ENCODE results near the gene PELI2. TPM values are rescaled to one million over a fixed set of nuclear protein-coding genes. Genes with fewer than 3 reads are reported as not detected.

Gene PELI2
- total RNA-seq, 1 experiment from 2014 or later = 2.0 TPM

DNA sequence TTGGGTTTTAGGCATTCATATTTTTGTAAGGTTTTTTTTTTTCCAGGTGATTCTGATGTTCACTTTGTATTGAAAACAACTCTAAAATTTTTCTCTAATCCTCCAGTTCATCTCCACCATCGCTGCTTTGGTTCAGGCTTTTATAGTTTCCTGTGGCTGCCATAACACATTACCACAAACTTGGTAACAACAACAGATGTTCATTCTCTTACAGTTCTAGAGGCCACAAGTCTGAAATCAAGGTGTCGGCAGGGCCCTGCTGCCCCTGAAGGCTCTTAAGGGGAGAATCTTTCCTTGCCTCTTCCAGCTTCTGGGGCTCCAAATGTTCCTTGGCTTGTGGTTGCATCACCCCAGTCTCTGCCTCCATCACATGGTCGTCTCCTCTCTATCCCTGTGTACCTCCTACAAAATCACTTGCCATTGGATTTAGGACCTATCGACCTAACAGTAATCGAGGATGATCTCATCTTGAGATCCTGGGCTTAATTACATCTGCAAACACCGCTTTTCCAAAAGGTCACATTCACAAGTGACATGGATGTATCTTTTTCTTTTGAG is 55.2 kb downstream of the PELI2 start:
- DNase-seq (ENCODE audit: low read depth, low spot score) (no peak), ATAC-seq (no peak)
- Histone ChIP-seq H3K9ac (ENCODE audit: low read length) (no peak overlapping the region), H3K79me2 (ENCODE audit: insufficient read depth, low read length) (no peaks in the 10 kb centered on the region), H3K27me3 (ENCODE audit: insufficient read depth, low read length) (peaks cover 14% of the 10 kb centered on the region), H3K27ac (ENCODE audit: low read depth, low read length) (no peak overlapping the region), H2AFZ (ENCODE audit: low read depth, low read length, poor library complexity, severe bottlenecking) (no peak overlapping the region), H3K36me3 (ENCODE audit: control insufficient read depth in 1 of 2, insufficient read depth in 2 of 2, low read length in 2 of 2) (no peaks in the 10 kb centered on the region), H3K4me1 (ENCODE audit: control insufficient read depth in 1 of 2, insufficient read depth in 2 of 2, low read length in 2 of 2) (peaks cover 2 to 5% of the 10 kb centered on the region in 2 experiments; a peak in 2 of 4 replicates), H4K20me1 (ENCODE audit: insufficient read depth) (no peaks in the 10 kb centered on the region), H3K4me3 (replicated peaks in 1 of 2; ENCODE audit: low read depth in 1 of 2, low read length in 2 of 2) (no peak overlapping the region), H3K9me2 (ENCODE audit: insufficient read depth) (no peaks in the 10 kb centered on the region), H3K9me3 (ENCODE audit: control insufficient read depth in 1 of 2, insufficient read depth in 1 of 2, low read depth in 1 of 2, low read length in 2 of 2) (no peaks in the 10 kb centered on the region), H3K4me2 (ENCODE audit: low read length) (no peak overlapping the region)
- ChIA-PET RAD21 (ENCODE audit: low non-redundant PET in 1 of 2, low total read pairs in 2 of 2, uncharacterized antibody in 2 of 2, unreplicated experiment in 2 of 2) (no interaction called here), POLR2A (no interaction called here), CTCF (no interaction called here)
- TF ChIP-seq JUND (IDR thresholded peaks at IDR 0.05) = no peak
- no peak for TF ChIP-seq ELF1 (IDR thresholded peaks at IDR 0.05; ENCODE audit: borderline replicate concordance, low read depth)
- TF ChIP-seq, protein P1, sequence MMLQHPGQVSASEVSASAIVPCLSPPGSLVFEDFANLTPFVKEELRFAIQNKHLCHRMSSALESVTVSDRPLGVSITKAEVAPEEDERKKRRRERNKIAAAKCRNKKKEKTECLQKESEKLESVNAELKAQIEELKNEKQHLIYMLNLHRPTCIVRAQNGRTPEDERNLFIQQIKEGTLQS (IDR thresholded peaks at IDR 0.05) = no peak
- no peak for TF ChIP-seq EZH2phosphoT487 (IDR thresholded peaks at IDR 0.05; ENCODE audit: borderline replicate concordance)
- no peak for TF ChIP-seq SRF (IDR thresholded peaks at IDR 0.05; ENCODE audit: low read depth)
- no peak for TF ChIP-seq RAD21 (IDR thresholded peaks at IDR 0.05; ENCODE audit: low read depth)
- intact Hi-C loops (cut with micrococcal nuclease) = no loop called here
- BruUV-seq (replicated peaks) = no TSS peak

GRCh38 chr14:56175773-56176172 is 57.6 kb downstream of the PELI2 start:
- POLR2A ChIA-PET = no interaction called here
- no peaks in the 10 kb centered on the region for H4K20me1 ChIP-seq (ENCODE audit: insufficient read depth)
- H3K4me1 ChIP-seq (ENCODE audit: control insufficient read depth in 1 of 2, insufficient read depth in 2 of 2, low read length in 2 of 2) = peaks cover 2 to 5% of the 10 kb centered on the region in 2 experiments; a peak in 2 of 4 replicates
- no TSS peak for BruUV-seq (replicated peaks)
- ATAC-seq (no peak), DNase-seq (ENCODE audit: low read depth, low spot score) (no peak)
- intact Hi-C loops (cut with micrococcal nuclease) = no loop called here
- no peak for TF ChIP-seq FOSL1 (IDR thresholded peaks at IDR 0.05; ENCODE audit: low read depth)
- TF ChIP-seq RAD21 (IDR thresholded peaks at IDR 0.05; ENCODE audit: low read depth) = no peak
- no peak for TF ChIP-seq CBX3 (IDR thresholded peaks at IDR 0.05; ENCODE audit: low read depth)
- no peak for TF ChIP-seq SIN3A (IDR thresholded peaks at IDR 0.05; ENCODE audit: low read depth)
- no peak for TF ChIP-seq EGR1 (IDR thresholded peaks at IDR 0.05; ENCODE audit: low read depth)
- TF ChIP-seq MAX (IDR thresholded peaks at IDR 0.05) = no peak
- TF ChIP-seq EZH2phosphoT487 (IDR thresholded peaks at IDR 0.05; ENCODE audit: borderline replicate concordance) = no peak
- no peaks in the 10 kb centered on the region for H3K36me3 ChIP-seq (ENCODE audit: control insufficient read depth in 1 of 2, insufficient read depth in 2 of 2, low read length in 2 of 2)
- H3K4me2 ChIP-seq (ENCODE audit: low read length) = no peak overlapping the region
- H3K4me3 ChIP-seq (replicated peaks in 1 of 2; ENCODE audit: low read depth in 1 of 2, low read length in 2 of 2) = no peak overlapping the region
- no peaks in the 10 kb centered on the region for H3K79me2 ChIP-seq (ENCODE audit: insufficient read depth, low read length)
- peaks cover 17% of the 10 kb centered on the region for H3K27me3 ChIP-seq (ENCODE audit: insufficient read depth, low read length)
- no peak overlapping the region for H2AFZ ChIP-seq (ENCODE audit: low read depth, low read length, poor library complexity, severe bottlenecking)
- CTCF ChIA-PET = no interaction called here
- no peak overlapping the region for H3K9ac ChIP-seq (ENCODE audit: low read length)
- H3K27ac ChIP-seq (ENCODE audit: low read depth, low read length) = no peak overlapping the region
- RAD21 ChIA-PET (ENCODE audit: low non-redundant PET in 1 of 2, low total read pairs in 2 of 2, uncharacterized antibody in 2 of 2, unreplicated experiment in 2 of 2) = no interaction called here
- H3K9me2 ChIP-seq (ENCODE audit: insufficient read depth) = no peaks in the 10 kb centered on the region
- no peaks in the 10 kb centered on the region for H3K9me3 ChIP-seq (ENCODE audit: control insufficient read depth in 1 of 2, insufficient read depth in 1 of 2, low read depth in 1 of 2, low read length in 2 of 2)
